ENCODE results near the gene FTSJ1. TPM values are rescaled to one million over a fixed set of nuclear protein-coding genes. Genes with fewer than 3 reads are reported as not detected.

The FTSJ1 gene
- total RNA-seq, 1 experiment from 2014 or later = 61.3 TPM

DNA sequence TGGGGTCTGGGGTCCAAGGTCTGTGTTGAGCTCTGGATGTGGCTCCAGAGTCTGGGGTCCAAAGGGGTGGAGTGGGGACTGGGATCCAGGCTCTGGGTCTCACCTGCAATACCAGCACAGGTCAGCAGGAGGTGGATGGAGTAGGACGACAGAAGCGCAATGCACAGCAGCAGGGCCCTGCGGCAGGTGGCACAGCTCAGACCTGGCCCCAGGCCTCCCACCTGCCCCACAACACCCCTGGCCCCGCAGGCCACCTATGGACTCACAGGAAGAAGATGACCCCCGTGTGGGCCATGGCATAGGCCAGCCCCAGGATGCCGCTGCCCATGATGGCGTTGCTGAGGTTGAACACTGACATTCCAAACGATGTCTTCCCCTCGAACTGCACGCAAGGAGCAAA lies 9.3 kb upstream of the FTSJ1 start:
- POLR2A ChIA-PET (ENCODE audit: low non-redundant PET) = no interaction called here
- Histone ChIP-seq H3K9me3 (ENCODE audit: low read depth, low read length, poor library complexity, severe bottlenecking) (no peaks in the 10 kb centered on the region), H3K4me3 (ENCODE audit: low read depth, low read length, poor library complexity, severe bottlenecking) (no peak overlapping the region), H3K27me3 (replicated peaks; ENCODE audit: insufficient read depth, low read depth, low read length, poor library complexity) (no peaks in the 10 kb centered on the region), H3K4me1 (ENCODE audit: insufficient read depth, low read length, poor library complexity, severe bottlenecking) (no peaks in the 10 kb centered on the region), H3K27ac (ENCODE audit: low read depth, low read length, poor library complexity, severe bottlenecking) (no peak overlapping the region), H3K36me3 (ENCODE audit: insufficient read depth, low read length, poor library complexity, severe bottlenecking) (peaks cover 6% of the 10 kb centered on the region)
- DNase-seq (ENCODE audit: low spot score) = no peak
- no peak for TF ChIP-seq EZH2 (IDR thresholded peaks at IDR 0.05; ENCODE audit: borderline replicate concordance, low read depth, low read length, poor library complexity, severe bottlenecking)
- TF ChIP-seq, protein P1, sequence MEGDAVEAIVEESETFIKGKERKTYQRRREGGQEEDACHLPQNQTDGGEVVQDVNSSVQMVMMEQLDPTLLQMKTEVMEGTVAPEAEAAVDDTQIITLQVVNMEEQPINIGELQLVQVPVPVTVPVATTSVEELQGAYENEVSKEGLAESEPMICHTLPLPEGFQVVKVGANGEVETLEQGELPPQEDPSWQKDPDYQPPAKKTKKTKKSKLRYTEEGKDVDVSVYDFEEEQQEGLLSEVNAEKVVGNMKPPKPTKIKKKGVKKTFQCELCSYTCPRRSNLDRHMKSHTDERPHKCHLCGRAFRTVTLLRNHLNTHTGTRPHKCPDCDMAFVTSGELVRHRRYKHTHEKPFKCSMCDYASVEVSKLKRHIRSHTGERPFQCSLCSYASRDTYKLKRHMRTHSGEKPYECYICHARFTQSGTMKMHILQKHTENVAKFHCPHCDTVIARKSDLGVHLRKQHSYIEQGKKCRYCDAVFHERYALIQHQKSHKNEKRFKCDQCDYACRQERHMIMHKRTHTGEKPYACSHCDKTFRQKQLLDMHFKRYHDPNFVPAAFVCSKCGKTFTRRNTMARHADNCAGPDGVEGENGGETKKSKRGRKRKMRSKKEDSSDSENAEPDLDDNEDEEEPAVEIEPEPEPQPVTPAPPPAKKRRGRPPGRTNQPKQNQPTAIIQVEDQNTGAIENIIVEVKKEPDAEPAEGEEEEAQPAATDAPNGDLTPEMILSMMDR (conservative IDR thresholded peaks at IDR 0.05; ENCODE audit: low read depth, low read length) = peak; percentile 40; the same call in 1 of the 2 replicates
- CTCF ChIA-PET = interaction anchor here (0.6 kb wide), 1 partner anchor 223 kb away, joined by 9 read pairs; no protein-coding TSS in a partner anchor
- BruUV-seq (replicated peaks) = no TSS peak
- intact Hi-C loops (cut with micrococcal nuclease; ENCODE audit: unreplicated experiment) = no loop called here

DNA sequence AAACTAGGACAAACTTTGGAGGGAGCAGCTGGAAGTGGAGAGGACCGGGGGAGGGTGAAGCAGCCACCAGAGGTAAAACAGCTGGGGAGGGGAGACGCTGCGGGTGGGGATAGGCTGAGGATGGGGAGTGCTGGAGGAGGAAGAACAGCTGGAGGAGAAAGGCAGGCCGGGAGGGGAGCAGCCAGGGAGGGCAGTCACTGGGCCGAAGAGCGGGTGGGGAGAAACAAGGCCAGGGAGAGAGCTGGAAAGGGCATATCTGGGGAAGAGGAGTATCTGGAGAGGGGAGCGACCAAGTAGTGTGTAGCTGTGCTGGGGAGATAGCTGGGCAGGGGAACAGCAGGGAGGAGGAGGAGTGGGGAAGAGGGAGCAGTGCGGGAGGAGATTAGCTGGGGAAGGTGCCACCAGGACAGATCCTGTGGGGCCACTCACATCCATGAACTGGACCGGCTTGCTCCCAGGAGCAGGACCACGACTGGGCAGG lies 8.7 kb upstream of the FTSJ1 start:
- no peak for TF ChIP-seq EZH2 (IDR thresholded peaks at IDR 0.05; ENCODE audit: borderline replicate concordance, low read depth, low read length, poor library complexity, severe bottlenecking)
- TF ChIP-seq, protein P1 (conservative IDR thresholded peaks at IDR 0.05; ENCODE audit: low read depth, low read length) = no peak
- intact Hi-C loops (cut with micrococcal nuclease; ENCODE audit: unreplicated experiment) = no loop called here
- Histone ChIP-seq H3K27me3 (replicated peaks; ENCODE audit: insufficient read depth, low read depth, low read length, poor library complexity) (no peaks in the 10 kb centered on the region), H3K36me3 (ENCODE audit: insufficient read depth, low read length, poor library complexity, severe bottlenecking) (no peaks in the 10 kb centered on the region), H3K4me3 (ENCODE audit: low read depth, low read length, poor library complexity, severe bottlenecking) (peak overlapping the region; percentile 63), H3K9me3 (ENCODE audit: low read depth, low read length, poor library complexity, severe bottlenecking) (no peaks in the 10 kb centered on the region), H3K27ac (ENCODE audit: low read depth, low read length, poor library complexity, severe bottlenecking) (peak overlapping the region; percentile 76), H3K4me1 (ENCODE audit: insufficient read depth, low read length, poor library complexity, severe bottlenecking) (no peaks in the 10 kb centered on the region)
- no peak for DNase-seq (ENCODE audit: low spot score)
- CTCF ChIA-PET = no interaction called here
- POLR2A ChIA-PET (ENCODE audit: low non-redundant PET) = interaction anchor here (0.6 kb wide), 2 partner anchors 11 to 14 kb away, joined by 3 to 15 read pairs; no protein-coding TSS in a partner anchor
- BruUV-seq (replicated peaks) = no TSS peak

DNA sequence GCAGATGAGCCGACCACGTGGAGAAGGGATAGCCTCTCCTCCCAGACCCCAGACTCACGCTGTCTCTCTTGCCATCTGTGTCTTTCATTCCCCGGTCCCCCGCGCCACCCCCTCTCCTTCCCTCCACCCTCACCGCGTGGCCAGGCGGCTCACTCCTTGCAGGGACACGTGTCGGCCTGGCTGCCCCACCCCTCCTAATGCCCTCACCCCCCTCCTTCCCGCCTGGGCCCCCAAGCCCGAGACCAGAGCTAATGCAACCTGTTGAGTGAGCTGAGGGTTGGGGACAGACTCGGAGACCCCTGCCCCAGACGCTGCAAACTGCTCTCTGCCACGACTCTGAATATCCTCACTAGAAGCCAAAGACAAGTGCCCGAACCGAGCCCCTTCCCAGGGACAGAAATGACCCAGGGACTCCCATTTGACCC lies 7.7 kb upstream of the FTSJ1 start:
- ChIA-PET CTCF (interaction anchor here (1.2 kb wide), 1 partner anchor 385 kb away, joined by 3 read pairs; no protein-coding TSS in a partner anchor), POLR2A (ENCODE audit: low non-redundant PET) (interaction anchor here (0.6 kb wide), 1 partner anchor 278 kb away, joined by 3 read pairs; no protein-coding TSS in a partner anchor)
- TF ChIP-seq, protein P1 (conservative IDR thresholded peaks at IDR 0.05; ENCODE audit: low read depth, low read length) = no peak
- TF ChIP-seq EZH2 (IDR thresholded peaks at IDR 0.05; ENCODE audit: borderline replicate concordance, low read depth, low read length, poor library complexity, severe bottlenecking) = no peak
- Histone ChIP-seq H3K36me3 (ENCODE audit: insufficient read depth, low read length, poor library complexity, severe bottlenecking) (no peaks in the 10 kb centered on the region), H3K9me3 (ENCODE audit: low read depth, low read length, poor library complexity, severe bottlenecking) (no peaks in the 10 kb centered on the region), H3K27me3 (replicated peaks; ENCODE audit: insufficient read depth, low read depth, low read length, poor library complexity) (no peaks in the 10 kb centered on the region), H3K4me1 (ENCODE audit: insufficient read depth, low read length, poor library complexity, severe bottlenecking) (peaks cover 2% of the 10 kb centered on the region), H3K27ac (ENCODE audit: low read depth, low read length, poor library complexity, severe bottlenecking) (peak overlapping the region; percentile 76), H3K4me3 (ENCODE audit: low read depth, low read length, poor library complexity, severe bottlenecking) (peak overlapping the region; percentile 63)
- BruUV-seq (replicated peaks) = no TSS peak
- DNase-seq (ENCODE audit: low spot score) = peak; percentile 43
- intact Hi-C loops (cut with micrococcal nuclease; ENCODE audit: unreplicated experiment) = no loop called here

Data from A673 (cell line).